OCI-LY7 (cell line): ENCODE results near the gene GALM. TPM values are rescaled to one million over a fixed set of nuclear protein-coding genes. Genes with fewer than 3 reads are reported as not detected.
A peak's percentile ranks its signal among the peaks of the same experiment; 100 is the strongest.

Experiments used
- BruUV-seq: library from RNA; stranded (reverse); fragments of 400-500 nt; replicated peaks from 2 replicates; lab custom pipeline; 2021; lab: Mats Ljungman, UMichigan
- CTCF ChIA-PET: fragments of 300-600 bp; sonication (Branson Sonifier 250); formaldehyde crosslinking; loops from one replicate; lab custom pipeline; 2022; ENCODE audit warnings: antibody characterized with exemption; ENCODE audit not compliant: unreplicated experiment; lab: Charles Lee
- POLR2A ChIA-PET: fragments of 300-600 bp; sonication (Branson Sonifier 250); formaldehyde crosslinking; loops from one replicate; lab custom pipeline; 2022; ENCODE audit warnings: antibody characterized with exemption; lab: Charles Lee
- DNase-seq: peaks from one replicate; pipeline ENCODE4 v3.0.0-alpha.2; 2015; ENCODE audit warnings: low spot score
- H2AFZ ChIP-seq: fragments of 200-600 bp; sonication (generic), shearing (Covaris generic); 2 replicates; pipeline ENCODE4 v1.6.1; 2014; ENCODE audit warnings: mild to moderate bottlenecking, antibody characterized with exemption, low read length, moderate library complexity
- H3K27ac ChIP-seq: fragments of 200-600 bp; sonication (generic); 2 replicates; pipeline ENCODE4 v1.5.1; 2014; ENCODE audit warnings: mixed run types, low read depth, mild to moderate bottlenecking, moderate library complexity, low read length, inconsistent platforms; ENCODE audit not compliant: poor library complexity, severe bottlenecking
- H3K36me3 ChIP-seq: fragments of 200-600 bp; sonication (generic); 2 replicates; pipeline ENCODE4 v1.6.1; 2014; ENCODE audit warnings: mild to moderate bottlenecking, antibody characterized with exemption, low read length, moderate library complexity, mixed read lengths; ENCODE audit not compliant: insufficient read depth
- H3K4me1 ChIP-seq: fragments of 200-600 bp; sonication (generic); 2 replicates; pipeline ENCODE4 v1.5.1; 2014; ENCODE audit warnings: mild to moderate bottlenecking, low read length; ENCODE audit not compliant: insufficient read depth, poor library complexity, severe bottlenecking
- H3K4me2 ChIP-seq: fragments of 200-600 bp; sonication (generic); 2 replicates; pipeline ENCODE4 v1.6.1; 2014; ENCODE audit warnings: mild to moderate bottlenecking, low read length
- H3K4me3 ChIP-seq: fragments of 200-600 bp; sonication (generic); 2 replicates; pipeline ENCODE4 v1.5.1; 2014; ENCODE audit warnings: mild to moderate bottlenecking, low read depth, low read length; ENCODE audit not compliant: poor library complexity, severe bottlenecking
- H3K79me2 ChIP-seq: fragments of 200-600 bp; sonication (generic); 2 replicates; pipeline ENCODE4 v1.6.1; 2016; ENCODE audit warnings: low read depth, mild to moderate bottlenecking, low read length, moderate library complexity, mixed read lengths; ENCODE audit not compliant: insufficient read depth
- H3K9me2 ChIP-seq: fragments of 200-600 bp; sonication (generic); 2 replicates; pipeline ENCODE4 v1.6.1; 2016; ENCODE audit warnings: mild to moderate bottlenecking, low read length, mixed read lengths; ENCODE audit not compliant: insufficient read depth
- H3K9me3 ChIP-seq: fragments of 200-600 bp; sonication (generic); 2 replicates; pipeline ENCODE4 v1.6.1; 2014; ENCODE audit warnings: mild to moderate bottlenecking, mixed run types, low read length, mixed read lengths
- H4K20me1 ChIP-seq: fragments of 200-600 bp; sonication (generic); 2 replicates; pipeline ENCODE4 v1.6.1; 2014; ENCODE audit warnings: mild to moderate bottlenecking, antibody characterized with exemption, low read length, moderate library complexity, mixed read lengths; ENCODE audit not compliant: insufficient read depth
- EZH2phosphoT487 ChIP-seq: fragments of 200-600 bp; sonication (generic); IDR thresholded peaks from 2 replicates; pipeline ENCODE4 v1.6.1; 2018; ENCODE audit warnings: low read depth, borderline replicate concordance, mild to moderate bottlenecking, mixed run types, antibody characterized with exemption, low read length, moderate library complexity, mixed read lengths
- intact Hi-C: fragments of 100-400 bp; cut with micrococcal nuclease; formaldehyde crosslinking; loops from one replicate; pipeline ENCODE4 v1.10.0; 2022; ENCODE audit not compliant: unreplicated experiment
- total RNA-seq, 2 experiments: library from RNA; depleted of rRNA in 1 of 2; stranded (reverse); fragments of >200 nt in 1 of 2; shearing (Covaris generic) in 1 of 2; gene quantifications; 2 replicates each; pipeline ENCODE4 v1.2.3, GENCODE V29; 2014 to 2022
- TF ChIP-seq, protein P1 (sequence below): fragments of 200-600 bp; sonication (generic); conservative IDR thresholded peaks from 2 replicates; pipeline ENCODE4 v1.5.1; 2014; ENCODE audit warnings: mild to moderate bottlenecking, antibody characterized with exemption, low read length, moderate library complexity, mixed read lengths

Gene GALM
- total RNA-seq, 2 experiments from 2014 or later: 5.5 to 10.8 TPM

DNA sequence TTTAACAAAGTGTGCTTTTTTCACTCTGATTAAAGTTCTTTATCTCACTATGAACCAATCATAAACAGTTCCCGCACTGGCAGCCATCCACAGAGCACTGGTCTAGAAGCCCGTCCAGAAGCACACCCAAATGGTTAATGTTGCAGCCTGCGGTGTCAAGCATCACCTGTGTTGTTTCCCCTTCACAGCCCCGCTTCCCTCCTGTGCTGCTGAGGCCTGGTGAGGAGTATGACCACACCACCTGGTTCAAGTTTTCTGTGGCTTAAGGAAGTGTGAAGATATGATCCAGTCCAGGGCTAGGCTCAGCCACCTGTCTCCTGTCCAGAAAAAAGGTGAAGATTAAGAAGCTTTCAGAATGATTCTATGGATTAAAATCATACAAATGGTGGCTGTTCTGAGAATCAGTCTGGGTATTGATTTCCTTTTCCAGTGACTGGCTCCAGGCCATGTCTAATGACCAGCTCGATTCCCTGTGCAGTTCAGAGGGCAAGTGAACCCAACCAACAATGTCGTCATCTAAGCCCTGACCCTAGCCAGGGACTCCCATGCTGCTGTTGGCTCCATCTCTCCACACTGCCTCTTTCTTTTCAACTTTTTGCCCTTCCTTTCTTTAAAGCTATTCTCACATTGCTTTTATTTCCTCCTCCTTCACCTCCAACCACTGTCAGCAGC is 67.5 kb downstream of the GALM start:
- H3K9me3 ChIP-seq: no peaks in the 10 kb centered on the region
- TF ChIP-seq, protein P1, sequence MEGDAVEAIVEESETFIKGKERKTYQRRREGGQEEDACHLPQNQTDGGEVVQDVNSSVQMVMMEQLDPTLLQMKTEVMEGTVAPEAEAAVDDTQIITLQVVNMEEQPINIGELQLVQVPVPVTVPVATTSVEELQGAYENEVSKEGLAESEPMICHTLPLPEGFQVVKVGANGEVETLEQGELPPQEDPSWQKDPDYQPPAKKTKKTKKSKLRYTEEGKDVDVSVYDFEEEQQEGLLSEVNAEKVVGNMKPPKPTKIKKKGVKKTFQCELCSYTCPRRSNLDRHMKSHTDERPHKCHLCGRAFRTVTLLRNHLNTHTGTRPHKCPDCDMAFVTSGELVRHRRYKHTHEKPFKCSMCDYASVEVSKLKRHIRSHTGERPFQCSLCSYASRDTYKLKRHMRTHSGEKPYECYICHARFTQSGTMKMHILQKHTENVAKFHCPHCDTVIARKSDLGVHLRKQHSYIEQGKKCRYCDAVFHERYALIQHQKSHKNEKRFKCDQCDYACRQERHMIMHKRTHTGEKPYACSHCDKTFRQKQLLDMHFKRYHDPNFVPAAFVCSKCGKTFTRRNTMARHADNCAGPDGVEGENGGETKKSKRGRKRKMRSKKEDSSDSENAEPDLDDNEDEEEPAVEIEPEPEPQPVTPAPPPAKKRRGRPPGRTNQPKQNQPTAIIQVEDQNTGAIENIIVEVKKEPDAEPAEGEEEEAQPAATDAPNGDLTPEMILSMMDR: no peak
- no peak for TF ChIP-seq EZH2phosphoT487
- no peaks in the 10 kb centered on the region for H3K9me2 ChIP-seq
- H3K4me3 ChIP-seq: no peak overlapping the region
- intact Hi-C loops: no loop called here
- peaks cover 28% of the 10 kb centered on the region for H3K36me3 ChIP-seq
- H3K27ac ChIP-seq: no peak overlapping the region
- H2AFZ ChIP-seq: no peak overlapping the region
- DNase-seq: peak; percentile 62
- ChIA-PET POLR2A (interaction anchor here (0.7 to 5.0 kb wide), 3 partner anchors 11 to 151 kb away, joined by 3 to 28 read pairs (median 24); partner anchors contain the start of gene SRSF7), CTCF (no interaction called here)
- H3K4me1 ChIP-seq: peaks cover 24% of the 10 kb centered on the region
- H3K79me2 ChIP-seq: no peaks in the 10 kb centered on the region
- BruUV-seq: no TSS peak
- no peaks in the 10 kb centered on the region for H4K20me1 ChIP-seq
- H3K4me2 ChIP-seq: no peak overlapping the region

DNA sequence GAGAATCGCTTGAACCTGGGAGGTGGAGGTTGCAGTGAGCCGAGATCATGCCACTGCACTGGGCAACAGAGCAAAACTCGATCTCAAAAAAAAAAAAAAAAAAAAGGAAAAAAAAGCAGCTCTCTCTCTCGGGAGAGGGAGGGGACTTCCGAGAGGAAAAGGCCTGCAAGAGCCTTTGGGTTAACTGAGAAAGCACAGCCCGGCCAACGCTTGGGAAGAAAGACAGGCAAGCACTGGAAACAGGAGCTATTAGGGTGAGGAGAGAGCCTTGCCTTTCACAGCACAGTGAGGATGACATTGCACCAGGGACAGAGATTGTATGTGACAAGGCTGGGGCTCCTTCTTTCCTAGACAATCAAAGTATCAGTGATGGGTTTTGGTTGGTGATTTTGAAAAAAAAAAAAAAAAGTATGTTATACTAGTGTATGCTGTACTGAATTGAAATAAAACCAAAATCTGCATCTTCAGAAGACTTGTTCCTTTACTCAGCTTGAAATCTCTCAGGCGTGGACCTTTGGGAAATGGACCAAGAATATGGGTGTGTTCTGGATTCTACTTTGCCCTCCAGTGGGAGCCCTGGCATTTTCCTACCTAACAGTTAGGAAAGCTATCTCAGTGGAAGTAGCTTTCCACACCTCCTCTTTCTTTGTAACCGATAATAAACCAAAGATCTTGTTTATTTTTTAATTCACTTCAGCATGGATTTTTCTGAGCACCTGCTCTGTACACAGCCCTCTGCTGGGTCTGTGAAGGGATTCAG is 68.6 kb downstream of the GALM start:
- Histone ChIP-seq H3K27ac (no peak overlapping the region), H3K9me2 (no peaks in the 10 kb centered on the region), H3K4me2 (no peak overlapping the region), H3K4me1 (peaks cover 14% of the 10 kb centered on the region), H2AFZ (no peak overlapping the region), H4K20me1 (no peaks in the 10 kb centered on the region), H3K36me3 (peaks cover 38% of the 10 kb centered on the region), H3K9me3 (peaks cover under 1% of the 10 kb centered on the region; the same call in 1 of the 2 replicates), H3K4me3 (no peak overlapping the region), H3K79me2 (no peaks in the 10 kb centered on the region)
- TF ChIP-seq EZH2phosphoT487: no peak
- TF ChIP-seq, protein P1: no peak
- intact Hi-C loops: no loop called here
- CTCF ChIA-PET: no interaction called here
- POLR2A ChIA-PET: interaction anchor here (0.6 to 5.0 kb wide), 5 partner anchors 10 to 1967 kb away, joined by 3 to 28 read pairs (median 4); partner anchors contain the start of gene SRSF7
- DNase-seq: no peak
- TSS peak; percentile 89 for BruUV-seq
